22Rv1 (cell line): ENCODE results near the gene KRTAP5-5.

Experiments used
- ZFX ChIP-seq: fragments of 450-650 bp; IDR thresholded peaks from 2 replicates; pipeline ENCODE4 v1.6.1; 2017; ENCODE audit warnings: antibody characterized with exemption, borderline replicate concordance
- TF ChIP-seq, protein P1 (sequence below): fragments of 450-650 bp; IDR thresholded peaks from 2 replicates; pipeline ENCODE4 v1.5.1; 2017; ENCODE audit warnings: mild to moderate bottlenecking

DNA sequence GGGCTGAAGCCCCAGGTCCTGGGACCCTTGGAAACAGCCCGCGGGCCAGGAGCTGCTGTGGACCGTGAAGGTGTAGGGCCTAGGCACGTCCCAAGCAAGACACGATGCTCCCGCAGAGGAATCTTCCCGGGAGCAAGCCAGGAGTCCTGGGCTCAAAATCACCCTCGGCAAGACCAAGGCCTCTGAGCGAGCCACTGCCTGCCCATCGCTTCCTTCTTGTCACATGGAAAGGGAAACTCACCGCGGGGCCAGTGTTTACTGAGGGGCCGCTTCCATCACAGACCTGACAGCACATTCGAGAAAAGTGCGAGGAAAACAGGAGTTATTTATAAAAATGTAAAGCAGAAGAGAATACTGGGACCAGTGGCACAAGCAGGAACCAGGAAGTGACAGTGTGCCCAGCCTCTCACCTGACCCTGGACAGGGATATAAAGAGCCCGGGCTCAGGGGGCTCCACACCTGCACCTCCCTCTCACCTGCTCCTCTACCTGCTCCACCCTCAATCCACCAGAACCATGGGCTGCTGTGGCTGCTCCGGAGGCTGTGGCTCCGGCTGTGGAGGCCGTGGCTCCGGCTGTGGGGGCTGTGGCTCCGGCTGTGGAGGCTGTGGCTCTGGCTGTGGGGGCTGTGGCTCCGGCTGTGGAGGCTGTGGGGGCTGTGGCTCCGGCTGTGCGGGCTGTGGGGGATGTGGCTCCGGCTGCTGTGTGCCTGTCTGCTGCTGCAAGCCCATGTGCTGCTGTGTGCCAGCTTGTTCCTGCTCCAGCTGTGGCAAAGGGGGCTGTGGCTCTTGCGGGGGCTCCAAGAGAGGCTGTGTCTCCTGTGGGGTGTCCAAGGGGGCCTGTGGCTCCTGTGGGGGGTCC is at the start of gene KRTAP5-5:
- TF ChIP-seq, protein P1, sequence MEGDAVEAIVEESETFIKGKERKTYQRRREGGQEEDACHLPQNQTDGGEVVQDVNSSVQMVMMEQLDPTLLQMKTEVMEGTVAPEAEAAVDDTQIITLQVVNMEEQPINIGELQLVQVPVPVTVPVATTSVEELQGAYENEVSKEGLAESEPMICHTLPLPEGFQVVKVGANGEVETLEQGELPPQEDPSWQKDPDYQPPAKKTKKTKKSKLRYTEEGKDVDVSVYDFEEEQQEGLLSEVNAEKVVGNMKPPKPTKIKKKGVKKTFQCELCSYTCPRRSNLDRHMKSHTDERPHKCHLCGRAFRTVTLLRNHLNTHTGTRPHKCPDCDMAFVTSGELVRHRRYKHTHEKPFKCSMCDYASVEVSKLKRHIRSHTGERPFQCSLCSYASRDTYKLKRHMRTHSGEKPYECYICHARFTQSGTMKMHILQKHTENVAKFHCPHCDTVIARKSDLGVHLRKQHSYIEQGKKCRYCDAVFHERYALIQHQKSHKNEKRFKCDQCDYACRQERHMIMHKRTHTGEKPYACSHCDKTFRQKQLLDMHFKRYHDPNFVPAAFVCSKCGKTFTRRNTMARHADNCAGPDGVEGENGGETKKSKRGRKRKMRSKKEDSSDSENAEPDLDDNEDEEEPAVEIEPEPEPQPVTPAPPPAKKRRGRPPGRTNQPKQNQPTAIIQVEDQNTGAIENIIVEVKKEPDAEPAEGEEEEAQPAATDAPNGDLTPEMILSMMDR: no peak
- no peak for TF ChIP-seq ZFX
